H1 (cell line): ENCODE measurements around the gene KLHL15. TPM values are rescaled to one million over a fixed set of nuclear protein-coding genes. Genes with fewer than 3 reads are reported as not detected.
"Not testable (repeated sequence)": the region's sequence is repeated elsewhere in the genome, so short reads cannot be mapped to it uniquely, and the experiment has no call there.

Source experiments
- CTCF ChIA-PET: fragments of 300-600 bp; sonication (Branson Sonifier 250); formaldehyde crosslinking; loops from one replicate; lab custom pipeline; 2021; ENCODE audit not compliant: partially characterized antibody; lab: Charles Lee
- POLR2A ChIA-PET: fragments of 300-600 bp; sonication (Branson Sonifier 250); formaldehyde crosslinking; loops from one replicate; lab custom pipeline; 2021; ENCODE audit warnings: inconsistent platforms; ENCODE audit not compliant: partially characterized antibody; lab: Charles Lee
- DNase-seq, 2 experiments: peaks; one replicate each; pipeline versions ENCODE4 v3.0.0 to v3.0.0-alpha.2; 2010 to 2022; ENCODE audit warnings: low spot score in 2 of 2, low read depth in 1 of 2, mixed read lengths in 1 of 2
- FAIRE-seq: peaks from 2 replicates; lab custom pipeline; 2011; peaks lifted over from hg19 to GRCh38; lab: Jason Lieb, UNC
- H2AFZ ChIP-seq: 2 replicates; pipeline ENCODE4 v1.8.1; 2012; ENCODE audit warnings: low read length, inconsistent platforms
- H2AK5ac ChIP-seq: 2 replicates; pipeline ENCODE4 v1.6.1; 2013; ENCODE audit warnings: low read depth, low read length
- H2BK120ac ChIP-seq: replicated peaks from 2 replicates; pipeline ENCODE3; 2013; ENCODE audit warnings: low read depth, low read length, inconsistent platforms
- H2BK12ac ChIP-seq: 2 replicates; pipeline ENCODE4 v1.6.1; 2013; ENCODE audit warnings: low read depth, low read length
- H2BK15ac ChIP-seq: 2 replicates; pipeline ENCODE4 v1.6.1; 2013; ENCODE audit warnings: low read length
- H2BK20ac ChIP-seq: 2 replicates; pipeline ENCODE4 v1.6.1; 2013; ENCODE audit warnings: low read length
- H2BK5ac ChIP-seq: 2 replicates; pipeline ENCODE4 v1.6.1; 2013; ENCODE audit warnings: low read depth, low read length
- H3K14ac ChIP-seq: 2 replicates; pipeline ENCODE4 v1.6.1; 2013; ENCODE audit warnings: inconsistent platforms; ENCODE audit not compliant: insufficient read length
- H3K18ac ChIP-seq: 2 replicates; pipeline ENCODE4 v1.6.1; 2013; ENCODE audit warnings: low read length; ENCODE audit errors: extremely low read depth
- H3K23ac ChIP-seq: 2 replicates; pipeline ENCODE4 v1.6.1; 2013; ENCODE audit warnings: inconsistent platforms; ENCODE audit not compliant: insufficient read length
- H3K23me2 ChIP-seq: 2 replicates; pipeline ENCODE4 v1.6.1; 2013; ENCODE audit warnings: low read depth, low read length
- H3K27ac ChIP-seq: 2 replicates; pipeline ENCODE4 v1.6.1; 2011; ENCODE audit warnings: low read depth, low read length, inconsistent platforms
- H3K27me3 ChIP-seq, 4 experiments: replicated peaks in 1 of 4; 1 replicate in 1 of 4; 2 replicates in 3 of 4; pipeline versions ENCODE4 v1.6.1 to v1.8.1; 2011 to 2013; ENCODE audit warnings: low read length in 3 of 4, mild to moderate bottlenecking in 3 of 4, inconsistent platforms in 2 of 4, mixed read lengths in 2 of 4, moderate library complexity in 1 of 4; ENCODE audit not compliant: control insufficient read depth in 3 of 4, insufficient read depth in 3 of 4; ENCODE audit errors: extremely low read depth in 1 of 4
- H3K36me3 ChIP-seq, 4 experiments: 2 replicates each; pipeline versions ENCODE4 v1.6.1 to v1.8.1; 2011 to 2013; ENCODE audit warnings: mild to moderate bottlenecking in 4 of 4, low read length in 3 of 4, moderate library complexity in 2 of 4, control low read depth in 1 of 4, inconsistent platforms in 1 of 4; ENCODE audit not compliant: insufficient read depth in 4 of 4, control insufficient read depth in 2 of 4
- H3K4ac ChIP-seq: replicated peaks from 2 replicates; pipeline ENCODE3; 2013; ENCODE audit warnings: low read length, low read depth, mixed read lengths, inconsistent platforms; ENCODE audit not compliant: insufficient read length
- H3K4me1 ChIP-seq, 4 experiments: replicated peaks in 1 of 4; 1 replicate in 1 of 4; 2 replicates in 3 of 4; pipeline versions ENCODE4 v1.6.1 to v1.8.1; 2011 to 2013; ENCODE audit warnings: low read length in 3 of 4, inconsistent platforms in 2 of 4, mixed read lengths in 1 of 4; ENCODE audit not compliant: insufficient read depth in 4 of 4, control insufficient read depth in 3 of 4
- H3K4me2 ChIP-seq, 2 experiments: 2 replicates each; pipeline versions ENCODE4 v1.6.1 to v1.8.1; 2011 to 2013; ENCODE audit warnings: low read depth in 2 of 2, low read length in 2 of 2, control low read depth in 1 of 2, inconsistent platforms in 1 of 2, mild to moderate bottlenecking in 1 of 2; ENCODE audit not compliant: insufficient read depth in 1 of 2
- H3K4me3 ChIP-seq, 4 experiments: fragments of 200-600, 300-600 bp in 1 of 4; sonication (generic), shearing (Covaris generic), sonication (Bioruptor Twin) in 1 of 4; 2 replicates each; pipeline versions ENCODE4 v1.5.1 to v1.8.1; 2011 to 2016; ENCODE audit warnings: low read length in 4 of 4, low read depth in 3 of 4, control low read depth in 2 of 4, inconsistent platforms in 2 of 4, mild to moderate bottlenecking in 2 of 4, mixed read lengths in 1 of 4, moderate library complexity in 1 of 4; ENCODE audit not compliant: insufficient read depth in 2 of 4; ENCODE audit errors: extremely low read depth in 1 of 4
- H3K56ac ChIP-seq: replicated peaks from 2 replicates; pipeline ENCODE3; 2013; ENCODE audit warnings: low read depth, mild to moderate bottlenecking, mixed read lengths, low read length, inconsistent platforms; ENCODE audit not compliant: insufficient read length
- H3K79me1 ChIP-seq: 2 replicates; pipeline ENCODE4 v1.6.1; 2013; ENCODE audit warnings: low read depth, low read length, control low read depth
- H3K79me2 ChIP-seq, 2 experiments: 2 replicates each; pipeline versions ENCODE4 v1.6.1 to v1.8.1; 2012 to 2013; ENCODE audit warnings: low read length in 2 of 2, mild to moderate bottlenecking in 2 of 2, inconsistent platforms in 1 of 2; ENCODE audit not compliant: insufficient read depth in 2 of 2, control insufficient read depth in 1 of 2
- H3K9ac ChIP-seq, 4 experiments: replicated peaks in 1 of 4; 1 replicate in 1 of 4; 2 replicates in 3 of 4; pipeline versions ENCODE4 v1.6.1 to v1.8.1; 2011 to 2013; ENCODE audit warnings: low read depth in 3 of 4, low read length in 3 of 4, control low read depth in 2 of 4, mild to moderate bottlenecking in 2 of 4, moderate library complexity in 2 of 4, inconsistent platforms in 1 of 4; ENCODE audit errors: extremely low read depth in 1 of 4
- H3K9me3 ChIP-seq, 2 experiments: 2 replicates each; pipeline versions ENCODE4 v1.6.1 to v1.8.1; 2012 to 2013; ENCODE audit warnings: mild to moderate bottlenecking in 2 of 2, moderate library complexity in 2 of 2, control low read depth in 1 of 2, inconsistent platforms in 1 of 2, low read depth in 1 of 2, low read length in 1 of 2, mixed read lengths in 1 of 2; ENCODE audit not compliant: insufficient read depth in 2 of 2
- H4K20me1 ChIP-seq, 2 experiments: replicated peaks in 1 of 2; 2 replicates each; pipeline versions ENCODE3 to v1.8.1; 2011 to 2013; ENCODE audit warnings: inconsistent platforms in 2 of 2, low read length in 2 of 2, mild to moderate bottlenecking in 1 of 2; ENCODE audit not compliant: insufficient read depth in 2 of 2, control insufficient read depth in 1 of 2
- H4K5ac ChIP-seq: 2 replicates; pipeline ENCODE4 v1.6.1; 2013; ENCODE audit warnings: low read length, low read depth, mixed read lengths, inconsistent platforms; ENCODE audit not compliant: insufficient read length
- H4K8ac ChIP-seq: 2 replicates; pipeline ENCODE4 v1.8.0; 2013; ENCODE audit warnings: mild to moderate bottlenecking, moderate library complexity, low read length, inconsistent platforms; ENCODE audit not compliant: insufficient read depth; ENCODE audit errors: extremely low read depth
- H4K91ac ChIP-seq: replicated peaks from 2 replicates; pipeline ENCODE3; 2013; ENCODE audit warnings: low read length, mixed read lengths, inconsistent platforms; ENCODE audit not compliant: insufficient read length
- WGBS, 2 experiments: shearing (Covaris generic) in 1 of 2; methylation state at CpG; one replicate each; pipeline versions ENCODE4 v1.1.6 to v1.1.7; 2013 to 2015; ENCODE audit warnings: low lambda C conversion rate in 2 of 2, mixed read lengths in 2 of 2, inconsistent platforms in 1 of 2, low coverage in 1 of 2, missing lambda C conversion rate in 1 of 2; ENCODE audit not compliant: insufficient replicate concordance in 2 of 2, insufficient coverage in 1 of 2, insufficient read length in 1 of 2; ENCODE audit errors: extremely low coverage in 1 of 2, missing lambda C conversion rate in 1 of 2; 5-methylcytosine and 5-hydroxymethylcytosine counted together
- polyA plus RNA-seq, 7 experiments: library from polyadenylated mRNA; depleted of rRNA in 3 of 7; stranded (reverse) in 5 of 7; unstranded in 2 of 7; fragments of >200 nt in 5 of 7; fragments of 200-250 nt in 2 of 7; gene quantifications; 1 replicate in 5 of 7; 2 replicates in 1 of 7; 4 replicates in 1 of 7; pipeline versions ENCODE4 v1.2.1 to v1.2.3, GENCODE V29; 2011 to 2013; ENCODE audit warnings: missing spikeins in 2 of 7, mixed read lengths in 2 of 7
- total RNA-seq: library from RNA; stranded (reverse); fragmentation: NEBNext Ultra II Directional; extraction: Animal tissue kit (Norgen Biotek cat#: 25700); gene quantifications from 2 replicates; pipeline ENCODE4 v1.2.1, GENCODE V29; 2021

KLHL15 gene
- total and polyA plus RNA-seq, 2 of the 8 experiments (the other 6 are each of a cell fraction or from before 2014, with no cell fraction given), result 3.7 to 8.9 TPM

GRCh38 chrX:24050522-24051318 is 23.7 kb upstream of the KLHL15 start:
- not testable (repeated sequence) for H4K20me1 ChIP-seq, H3K79me1 ChIP-seq, H3K18ac ChIP-seq, H3K23ac ChIP-seq, H3K4me3 ChIP-seq, H3K36me3 ChIP-seq, H4K91ac ChIP-seq, H4K5ac ChIP-seq, H3K4me1 ChIP-seq, H2AFZ ChIP-seq, FAIRE-seq, H2BK5ac ChIP-seq, H3K27me3 ChIP-seq, H3K27ac ChIP-seq, H2AK5ac ChIP-seq, H3K56ac ChIP-seq, H4K8ac ChIP-seq, H2BK20ac ChIP-seq, H3K4ac ChIP-seq, H3K14ac ChIP-seq, DNase-seq, H3K9ac ChIP-seq, H2BK12ac ChIP-seq, H3K9me3 ChIP-seq, H3K23me2 ChIP-seq, H3K79me2 ChIP-seq, H2BK120ac ChIP-seq, H2BK15ac ChIP-seq, H3K4me2 ChIP-seq
- WGBS, 2 experiments, result 90% methylated on average over 10 of the region's 26 CpGs; no CpG with 5 or more reads in 1 of the 2 experiments
- CTCF ChIA-PET, result interaction anchor here (0.6 to 1.0 kb wide), 3 partner anchors 16 to 142 kb away, joined by 3 to 4 read pairs (median 3); no protein-coding TSS in a partner anchor
- POLR2A ChIA-PET, result interaction anchor here (1.4 to 1.8 kb wide), 2 partner anchors 8 to 132 kb away, joined by 3 to 5 read pairs; no protein-coding TSS in a partner anchor
